Measurements from ENCODE around the gene TTYH3.
A peak's percentile ranks its signal among the peaks of the same experiment; 100 is the strongest.

The TTYH3 gene

GRCh38 chr7:2634267-2635145 is 2.7 kb downstream of the TTYH3 start:
- FAIRE-seq (no peak), DNase-seq (ENCODE audit: low spot score) (no peak)

GRCh38 chr7:2635148-2635668 is 3.4 kb downstream of the TTYH3 start:
- no peak for DNase-seq (ENCODE audit: low spot score)
- no peak for FAIRE-seq

- peak; percentile 74 for DNase-seq (ENCODE audit: low spot score)
- FAIRE-seq = peak; percentile 80
Measured at GRCh38 chr7:2635810-2636701, 4.3 kb downstream of the TTYH3 start.

- FAIRE-seq = no peak
Measured at GRCh38 chr7:2637066-2637471, 5.3 kb downstream of the TTYH3 start.

GRCh38 chr7:2637505-2638223 is 5.9 kb downstream of the TTYH3 start:
- DNase-seq (ENCODE audit: low spot score) = no peak
- FAIRE-seq = no peak

More at GRCh38 chr7:2637066-2637471, 5.3 kb downstream of the TTYH3 start:
- DNase-seq (ENCODE audit: low spot score) = no peak

- FAIRE-seq = peak; percentile 67
- peak; percentile 52 for DNase-seq (ENCODE audit: low spot score)
Measured at GRCh38 chr7:2638224-2638991, 6.6 kb downstream of the TTYH3 start.

DNA sequence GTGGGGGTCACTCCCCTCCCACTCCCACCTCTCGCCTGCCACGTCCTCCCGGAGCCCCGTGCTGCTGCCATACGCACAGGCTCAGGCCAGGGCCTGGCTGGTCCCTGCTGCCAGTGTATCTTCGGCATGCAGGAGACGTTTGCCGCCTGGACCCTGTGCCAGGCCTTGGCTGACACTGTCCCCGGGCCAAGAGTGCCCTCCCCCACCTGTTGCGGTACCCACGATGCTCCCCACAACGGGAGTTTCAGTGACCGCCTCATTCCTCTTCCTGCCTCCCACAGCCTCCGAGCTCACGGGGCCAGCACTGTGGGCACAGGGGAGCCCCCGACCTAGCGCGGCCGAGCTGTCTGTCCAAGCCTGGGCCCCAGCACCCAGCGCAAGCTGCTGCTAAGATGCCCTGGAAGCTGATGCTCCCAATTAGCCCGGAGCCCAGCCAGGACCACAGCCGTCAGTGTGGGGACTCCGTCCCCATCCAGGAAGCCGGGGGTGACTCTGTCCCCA is 7.4 kb downstream of the TTYH3 start:
- DNase-seq (ENCODE audit: low spot score) (no peak), FAIRE-seq (no peak)

DNA sequence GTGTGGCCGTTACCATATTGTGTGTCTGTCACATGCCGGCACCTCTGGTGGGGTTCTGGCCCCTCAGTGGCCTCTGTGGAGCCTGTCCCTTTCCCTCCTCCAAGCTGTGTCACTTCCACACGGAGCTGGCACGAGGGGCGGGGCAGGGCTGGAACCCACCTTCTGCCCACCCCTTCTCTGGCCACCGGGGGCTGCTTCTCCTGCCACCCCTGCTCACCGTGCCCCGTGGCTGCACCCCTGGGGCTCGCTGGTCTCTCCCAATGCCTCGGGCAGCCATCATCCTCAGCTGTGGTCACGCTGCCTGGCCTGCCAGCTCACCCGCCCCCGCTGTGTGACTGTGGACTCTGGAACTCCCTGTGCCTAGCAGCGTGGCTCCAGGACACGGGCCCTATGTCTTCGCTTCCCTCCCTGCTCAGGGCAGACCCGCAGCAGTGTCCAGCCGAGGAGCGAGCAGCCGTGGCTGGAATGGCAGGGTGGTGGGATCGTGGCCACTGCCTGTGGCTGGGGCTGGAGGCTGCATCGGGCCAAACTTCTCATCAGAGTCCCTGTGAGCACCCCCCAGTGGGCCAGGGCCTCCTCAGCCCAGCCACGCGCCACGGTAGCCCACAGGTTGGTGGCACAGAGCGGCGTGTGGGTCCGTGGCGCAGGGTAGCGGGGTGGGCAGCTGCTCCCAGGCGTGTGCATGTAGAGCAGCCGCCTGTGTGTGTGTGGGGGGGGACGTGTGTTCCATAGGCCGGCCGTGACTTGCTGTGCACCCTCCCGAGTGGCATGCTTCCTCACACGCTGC is 8.1 kb downstream of the TTYH3 start:
- no peak for FAIRE-seq
- no peak for DNase-seq (ENCODE audit: low spot score)

GRCh38 chr7:2640482-2640830 is 8.7 kb downstream of the TTYH3 start:
- peak; percentile 62 for DNase-seq (ENCODE audit: low spot score)
- FAIRE-seq = peak; percentile 68

- DNase-seq (ENCODE audit: low spot score) = no peak
- FAIRE-seq = no peak
Measured at GRCh38 chr7:2640846-2641316, 9.1 kb downstream of the TTYH3 start.

GRCh38 chr7:2641406-2642393 is 9.9 kb downstream of the TTYH3 start:
- FAIRE-seq (peak; percentile 97), DNase-seq (ENCODE audit: low spot score) (peak; percentile 96)

- FAIRE-seq = no peak
- DNase-seq (ENCODE audit: low spot score) = no peak
Measured at GRCh38 chr7:2643386-2644219, 11.8 kb downstream of the TTYH3 start.

- FAIRE-seq = no peak
- no peak for DNase-seq (ENCODE audit: low spot score)
Measured at GRCh38 chr7:2644220-2644561, 12.4 kb downstream of the TTYH3 start.

GRCh38 chr7:2644562-2645273 is 12.9 kb downstream of the TTYH3 start:
- DNase-seq (ENCODE audit: low spot score) = no peak

GRCh38 chr7:2645274-2645868 is 13.6 kb downstream of the TTYH3 start:
- FAIRE-seq (no peak), DNase-seq (ENCODE audit: low spot score) (peak; percentile 21)

More at GRCh38 chr7:2644562-2645273, 12.9 kb downstream of the TTYH3 start:
- no peak for FAIRE-seq

GRCh38 chr7:2646336-2646679 is 14.5 kb downstream of the TTYH3 start:
- DNase-seq (ENCODE audit: low spot score) (no peak), FAIRE-seq (no peak)
